Psoas muscle (tissue), 8 donors: ENCODE data around the gene DDX27. TPM values are rescaled to one million over a fixed set of nuclear protein-coding genes. Genes with fewer than 3 reads are reported as not detected.

Source experiments
- ATAC-seq, 4 donors: fragments of 200-7000 bp; cut with Tn5 transposase; one replicate each; pipeline ENCODE4 v1.9.1; 2020; ENCODE audit warnings: moderate library complexity in 3 of 4, mild to moderate bottlenecking in 2 of 4
- DNase-seq, 2 donors: peaks; one replicate each; pipeline ENCODE4 v3.0.0-alpha.2; 2020
- H3K27ac ChIP-seq: fragments of 200-600 bp; one replicate; pipeline ENCODE4 v1.8.0; 2022
- H3K27me3 ChIP-seq, 3 donors: fragments of 200-600 bp in 1 of 3; one replicate each; pipeline versions ENCODE4 v1.6.1 to v1.8.0; 2013 to 2022; ENCODE audit warnings: low read length in 2 of 3, mild to moderate bottlenecking in 2 of 3, moderate library complexity in 1 of 3; ENCODE audit not compliant: insufficient read depth in 3 of 3
- H3K36me3 ChIP-seq, 2 donors: fragments of 200-600 bp in 1 of 2; one replicate each; pipeline versions ENCODE4 v1.6.1 to v1.8.0; 2013 to 2022; ENCODE audit warnings: low read depth in 1 of 2, mild to moderate bottlenecking in 1 of 2, moderate library complexity in 1 of 2; ENCODE audit not compliant: insufficient read depth in 1 of 2
- H3K4me1 ChIP-seq: fragments of 200-600 bp; one replicate; pipeline ENCODE4 v1.8.0; 2022
- H3K4me3 ChIP-seq: fragments of 200-600 bp; one replicate; pipeline ENCODE4 v1.8.0; 2022; ENCODE audit warnings: mild to moderate bottlenecking
- H3K9me3 ChIP-seq: fragments of 200-600 bp; one replicate; pipeline ENCODE4 v1.8.0; 2022
- WGBS, 3 donors: extraction: QIAGEN DNeasy Blood & Tissue Kit; methylation state at CpG; one replicate each; pipeline versions ENCODE4 v1.1.6 to v1.1.7; 2013; 5-methylcytosine and 5-hydroxymethylcytosine counted together
- intact Hi-C, 2 donors: fragments of 100-400 bp; cut with DNase I; formaldehyde crosslinking; loops; one replicate each; pipeline versions ENCODE4 v1.11.0 to v1.14.2; 2022
- polyA plus RNA-seq, 3 donors: library from polyadenylated mRNA; stranded (reverse); fragments of 200-250 nt; gene quantifications; one replicate each; pipeline ENCODE4 v1.2.3, GENCODE V29; 2013
- total RNA-seq, 4 donors: library from RNA; stranded (reverse); fragmentation: NEBNext Ultra II Directional in 2 of 4; extraction: Animal tissue kit (Norgen Biotek cat#: 25700) in 2 of 4; gene quantifications; one replicate each; pipeline versions ENCODE4 v1.2.1 to v1.2.4, GENCODE V29; 2021 to 2023
- TF ChIP-seq, protein P1 (sequence below): fragments of 200-600 bp; IDR thresholded peaks from one replicate; pipeline ENCODE4 v1.8.0; 2022; ENCODE audit warnings: antibody characterized with exemption
- donor health status: healthy with polysubstance abuse.
- donor health status: DM: no; HTN: no; CAD: no; lungs with moderate emphysema.
- donor health status: Bipolar disorder and iron deficiency.
- donor health status: healthy.
- donor health status: DM: yes; HTN: yes; CAD: no.
- donor health status: DM: no; HTN: no; CAD: no.
- donor health status: DM: no; HTN: no; CAD: no.
- donor health status: DM: yes; HTN: yes; CAD: no.

The DDX27 gene
- total and polyA plus RNA-seq, 7 donors, result 19.4 to 62.9 (median 30.5) TPM

DNA sequence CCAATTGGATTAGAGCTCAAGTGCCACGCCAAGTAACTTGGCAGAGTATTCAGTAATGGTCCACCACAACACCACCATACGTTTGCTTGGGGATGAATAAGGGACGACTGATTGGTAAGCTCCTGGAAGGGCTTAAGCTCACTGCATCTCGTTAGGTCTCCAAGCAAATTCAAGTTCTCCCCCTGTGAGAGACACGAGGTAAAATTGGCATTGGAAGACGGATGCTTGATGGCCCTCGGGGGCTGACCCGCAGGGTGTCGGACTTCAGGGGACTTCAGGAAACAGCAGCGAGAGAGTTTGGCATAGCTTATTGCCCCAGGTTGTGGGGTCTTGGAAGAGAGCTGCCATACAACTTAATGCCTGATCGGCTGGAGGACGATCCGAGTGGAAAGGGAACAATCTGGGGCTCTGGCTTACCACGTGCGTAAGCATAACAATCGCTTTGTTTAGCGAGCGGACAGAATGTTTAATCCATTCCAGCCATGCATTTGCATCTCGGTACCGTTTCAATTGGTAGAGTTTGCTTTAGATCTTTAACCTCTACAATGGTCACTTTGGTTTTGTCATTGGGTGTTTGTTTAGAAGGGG is 63.5 kb downstream of the DDX27 start:
- Histone ChIP-seq H3K27me3 (no peaks in the 10 kb centered on the region), H3K36me3 (peaks cover 53 to 86% of the 10 kb centered on the region in 2 donors), H3K4me1 (peaks cover 42% of the 10 kb centered on the region), H3K9me3 (peaks cover 15% of the 10 kb centered on the region), H3K4me3 (peak overlapping the region; percentile 20), H3K27ac (no peak overlapping the region)
- intact Hi-C loops, result no loop called here
- TF ChIP-seq, protein P1, sequence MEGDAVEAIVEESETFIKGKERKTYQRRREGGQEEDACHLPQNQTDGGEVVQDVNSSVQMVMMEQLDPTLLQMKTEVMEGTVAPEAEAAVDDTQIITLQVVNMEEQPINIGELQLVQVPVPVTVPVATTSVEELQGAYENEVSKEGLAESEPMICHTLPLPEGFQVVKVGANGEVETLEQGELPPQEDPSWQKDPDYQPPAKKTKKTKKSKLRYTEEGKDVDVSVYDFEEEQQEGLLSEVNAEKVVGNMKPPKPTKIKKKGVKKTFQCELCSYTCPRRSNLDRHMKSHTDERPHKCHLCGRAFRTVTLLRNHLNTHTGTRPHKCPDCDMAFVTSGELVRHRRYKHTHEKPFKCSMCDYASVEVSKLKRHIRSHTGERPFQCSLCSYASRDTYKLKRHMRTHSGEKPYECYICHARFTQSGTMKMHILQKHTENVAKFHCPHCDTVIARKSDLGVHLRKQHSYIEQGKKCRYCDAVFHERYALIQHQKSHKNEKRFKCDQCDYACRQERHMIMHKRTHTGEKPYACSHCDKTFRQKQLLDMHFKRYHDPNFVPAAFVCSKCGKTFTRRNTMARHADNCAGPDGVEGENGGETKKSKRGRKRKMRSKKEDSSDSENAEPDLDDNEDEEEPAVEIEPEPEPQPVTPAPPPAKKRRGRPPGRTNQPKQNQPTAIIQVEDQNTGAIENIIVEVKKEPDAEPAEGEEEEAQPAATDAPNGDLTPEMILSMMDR, result no peak
- 78 to 85% (median 80%) methylated on average over 20 of the region's 20 CpGs for WGBS, 3 donors
- no peak for DNase-seq
- no peak for ATAC-seq

DNA sequence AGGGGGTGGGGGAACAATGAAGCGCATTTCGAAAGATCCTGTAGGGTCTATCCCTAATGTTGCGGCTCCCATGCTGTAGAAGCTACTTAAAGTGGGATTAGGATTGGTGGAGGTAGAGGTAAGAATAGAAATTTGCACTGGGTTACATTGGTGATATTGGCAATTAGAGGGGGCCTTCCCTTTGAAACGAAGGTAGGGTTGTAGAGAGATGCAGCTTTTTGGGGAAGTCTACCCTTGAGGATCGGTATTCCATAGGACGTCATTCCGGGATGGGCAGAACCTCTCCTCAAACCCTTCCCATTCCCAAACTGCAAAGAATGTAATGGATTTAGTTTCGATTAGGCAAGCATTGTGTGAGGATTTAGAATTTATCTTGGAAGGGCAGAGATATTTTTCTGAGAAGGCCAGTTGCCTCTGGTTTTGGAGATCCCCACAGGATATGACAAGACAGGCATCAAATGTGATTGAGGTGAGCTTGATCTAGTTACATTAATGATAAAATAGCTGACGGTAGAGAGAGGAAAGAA is 64.0 kb downstream of the DDX27 start:
- intact Hi-C loops, result no loop called here
- peak overlapping the region; percentile 20 for H3K4me3 ChIP-seq
- no peak overlapping the region for H3K27ac ChIP-seq
- 94 to 95% (median 95%) methylated on average over 9 of the region's 9 CpGs for WGBS, 3 donors
- peaks cover 15% of the 10 kb centered on the region for H3K9me3 ChIP-seq
- DNase-seq, result no peak
- no peaks in the 10 kb centered on the region for H3K27me3 ChIP-seq
- ATAC-seq, result no peak
- H3K36me3 ChIP-seq, result peaks cover 55 to 92% of the 10 kb centered on the region in 2 donors
- H3K4me1 ChIP-seq, result peaks cover 42% of the 10 kb centered on the region
- TF ChIP-seq, protein P1, result no peak

DNA sequence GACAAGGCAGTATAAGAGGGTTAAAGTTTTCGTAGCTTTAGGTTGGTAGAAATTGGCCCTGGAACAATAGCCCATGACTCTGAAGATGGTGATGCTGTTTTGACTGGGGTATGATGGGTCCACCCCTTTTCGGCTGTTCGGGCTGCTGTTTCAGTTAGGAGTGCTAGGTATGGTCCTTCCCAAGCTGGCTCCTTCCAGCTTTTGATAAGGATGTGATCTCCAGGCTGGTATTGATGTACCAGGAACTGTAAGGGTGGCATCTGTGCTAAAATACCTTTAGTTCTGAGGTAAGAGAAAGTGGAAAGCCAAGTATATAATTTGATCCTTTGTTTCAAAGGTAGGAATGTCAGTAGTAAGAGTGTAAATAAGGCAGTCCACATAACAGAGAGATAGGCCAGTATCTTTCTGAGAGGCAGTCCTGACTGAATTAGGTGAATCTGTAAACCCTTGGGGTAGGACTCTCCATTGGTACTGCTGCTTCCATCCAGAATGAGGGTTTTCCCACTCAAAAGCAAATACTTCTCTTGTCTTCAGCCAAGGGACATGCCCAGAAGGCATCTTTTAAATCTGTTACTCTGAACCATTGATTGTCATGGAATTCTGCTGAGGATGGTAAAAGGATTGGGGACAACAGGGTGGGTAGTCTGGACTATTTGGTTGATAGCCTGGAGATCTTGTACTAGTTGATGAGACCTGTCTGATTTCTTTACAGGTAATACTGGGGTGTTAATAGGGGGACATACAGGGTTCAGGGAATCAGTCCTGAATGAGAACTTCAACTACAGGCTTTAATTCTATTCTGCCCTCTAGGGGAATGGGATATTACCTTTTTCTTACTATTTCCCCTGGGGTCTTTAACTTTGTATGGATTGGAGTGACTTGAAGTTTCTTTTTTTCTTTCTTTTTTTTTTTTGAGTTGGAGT is 64.7 kb downstream of the DDX27 start:
- Histone ChIP-seq H3K4me1 (peaks cover 42% of the 10 kb centered on the region), H3K27me3 (no peaks in the 10 kb centered on the region), H3K4me3 (no peak overlapping the region), H3K9me3 (peaks cover 15% of the 10 kb centered on the region), H3K27ac (no peak overlapping the region), H3K36me3 (peaks cover 61 to 99% of the 10 kb centered on the region in 2 donors)
- TF ChIP-seq, protein P1, result no peak
- DNase-seq (no peak), ATAC-seq (no peak)
- intact Hi-C loops, result no loop called here
- 96 to 98% (median 97%) methylated on average over 3 of the region's 3 CpGs for WGBS, 3 donors

DNA sequence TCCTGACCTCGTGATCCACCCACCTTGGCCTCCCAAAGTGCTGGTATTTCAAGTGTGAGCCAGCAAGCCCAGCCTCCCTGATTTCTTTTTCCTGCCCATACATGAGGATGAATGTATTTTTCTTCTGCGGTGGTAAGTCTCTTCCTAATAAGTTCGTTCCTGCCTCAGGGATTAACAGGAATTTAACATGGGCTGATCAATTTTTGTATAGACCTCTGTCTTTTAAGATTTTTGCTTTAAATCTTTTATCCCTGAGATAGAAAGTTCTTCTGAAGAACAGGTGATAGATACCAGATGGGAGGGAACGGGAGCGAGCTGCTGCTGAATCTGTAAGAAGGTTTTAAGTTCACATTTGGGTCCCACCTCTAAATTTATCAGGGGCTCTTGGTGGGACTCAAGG is 65.6 kb downstream of the DDX27 start:
- Histone ChIP-seq H3K9me3 (peaks cover 15% of the 10 kb centered on the region), H3K4me1 (peaks cover 37% of the 10 kb centered on the region), H3K27me3 (no peaks in the 10 kb centered on the region), H3K27ac (no peak overlapping the region), H3K36me3 (peaks cover 63 to 100% of the 10 kb centered on the region in 2 donors), H3K4me3 (no peak overlapping the region)
- DNase-seq, result no peak
- WGBS, 3 donors, result 88 to 93% (median 92%) methylated on average over 5 of the region's 5 CpGs
- TF ChIP-seq, protein P1, result no peak
- intact Hi-C loops, result no loop called here
- no peak for ATAC-seq
